Measurements from ENCODE around the gene NDUFA11.

Gene NDUFA11

DNA sequence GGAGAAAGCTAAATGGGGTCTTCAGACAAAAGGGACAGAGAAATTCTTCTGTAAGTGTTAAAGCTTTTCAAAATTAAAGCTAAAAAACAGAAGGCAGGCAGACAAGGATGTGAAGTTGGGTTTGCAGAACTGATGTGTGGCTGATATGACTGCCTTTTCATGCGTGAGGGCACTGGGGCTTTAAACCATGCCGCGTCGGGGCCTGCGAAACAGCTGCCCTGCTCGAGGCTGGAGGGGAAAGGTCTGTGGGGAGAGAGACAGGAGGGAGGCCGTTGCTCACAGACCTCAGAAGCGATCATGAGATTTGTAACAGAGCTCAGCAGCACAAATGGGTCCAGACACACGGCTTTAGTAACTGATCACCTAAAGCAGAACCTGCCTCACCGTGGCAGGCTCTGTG lies 34.0 kb upstream of the NDUFA11 start:
- H3F3A ChIP-seq (ENCODE audit: insufficient read depth): no peaks in the 10 kb centered on the region
- H4K20me1 ChIP-seq (ENCODE audit: low read depth, low read length): no peaks in the 10 kb centered on the region; the same call in 1 of the 2 replicates
- no peak overlapping the region for H3K4me3 ChIP-seq (ENCODE audit: insufficient read depth, low read length, poor library complexity, severe bottlenecking)
- H2AFZ ChIP-seq (ENCODE audit: low read depth, low read length, severe bottlenecking): no peak overlapping the region
- no peak overlapping the region for H3K4me2 ChIP-seq (ENCODE audit: low read depth, low read length, poor library complexity, severe bottlenecking)
- H3K9ac ChIP-seq (ENCODE audit: low read length): no peak overlapping the region
- H3K27me3 ChIP-seq (ENCODE audit: low read length): no peaks in the 10 kb centered on the region
- peaks cover 3% of the 10 kb centered on the region for H3K79me2 ChIP-seq (ENCODE audit: insufficient read depth, low read length)
- TF ChIP-seq EZH2phosphoT487 (conservative IDR thresholded peaks at IDR 0.05; ENCODE audit: low read length): no peak
- TF ChIP-seq CTCF (IDR thresholded peaks at IDR 0.05; ENCODE audit: insufficient read depth, low read length, poor library complexity, severe bottlenecking): no peak
- no peak overlapping the region for H3K27ac ChIP-seq (ENCODE audit: low read depth, low read length)
- H3K9me3 ChIP-seq (ENCODE audit: insufficient read depth, low read length): no peaks in the 10 kb centered on the region
- no peaks in the 10 kb centered on the region for H3K9me2 ChIP-seq (replicated peaks; ENCODE audit: insufficient read depth, low read length)
- no peaks in the 10 kb centered on the region for H3K36me3 ChIP-seq (ENCODE audit: low read length)

- H3K4me3 ChIP-seq (ENCODE audit: insufficient read depth, low read length, poor library complexity, severe bottlenecking): no peak overlapping the region
- no peak overlapping the region for H3K27ac ChIP-seq (ENCODE audit: low read depth, low read length)
- H3F3A ChIP-seq (ENCODE audit: insufficient read depth): no peaks in the 10 kb centered on the region
- no peaks in the 10 kb centered on the region for H3K9me2 ChIP-seq (replicated peaks; ENCODE audit: insufficient read depth, low read length)
- no peaks in the 10 kb centered on the region; the same call in 1 of the 2 replicates for H4K20me1 ChIP-seq (ENCODE audit: low read depth, low read length)
- H3K4me2 ChIP-seq (ENCODE audit: low read depth, low read length, poor library complexity, severe bottlenecking): no peak overlapping the region
- no peak for TF ChIP-seq CTCF (IDR thresholded peaks at IDR 0.05; ENCODE audit: insufficient read depth, low read length, poor library complexity, severe bottlenecking)
- no peak for TF ChIP-seq EZH2phosphoT487 (conservative IDR thresholded peaks at IDR 0.05; ENCODE audit: low read length)
- H3K79me2 ChIP-seq (ENCODE audit: insufficient read depth, low read length): peaks cover 3% of the 10 kb centered on the region
- no peak overlapping the region for H3K9ac ChIP-seq (ENCODE audit: low read length)
- no peaks in the 10 kb centered on the region for H3K9me3 ChIP-seq (ENCODE audit: insufficient read depth, low read length)
- H3K36me3 ChIP-seq (ENCODE audit: low read length): no peaks in the 10 kb centered on the region
- no peaks in the 10 kb centered on the region for H3K27me3 ChIP-seq (ENCODE audit: low read length)
- no peak overlapping the region for H2AFZ ChIP-seq (ENCODE audit: low read depth, low read length, severe bottlenecking)
These were observed 32.7 kb upstream of the NDUFA11 start for GRCh38 chr19:5936292-5936592.

GRCh38 chr19:5935473-5936291 lies 32.1 kb upstream of the NDUFA11 start:
- H3F3A ChIP-seq (ENCODE audit: insufficient read depth): no peaks in the 10 kb centered on the region
- no peak overlapping the region for H3K4me2 ChIP-seq (ENCODE audit: low read depth, low read length, poor library complexity, severe bottlenecking)
- peaks cover 3% of the 10 kb centered on the region for H3K79me2 ChIP-seq (ENCODE audit: insufficient read depth, low read length)
- no peak overlapping the region for H3K27ac ChIP-seq (ENCODE audit: low read depth, low read length)
- no peak overlapping the region for H3K9ac ChIP-seq (ENCODE audit: low read length)
- H3K36me3 ChIP-seq (ENCODE audit: low read length): no peaks in the 10 kb centered on the region
- H4K20me1 ChIP-seq (ENCODE audit: low read depth, low read length): no peaks in the 10 kb centered on the region
- H3K27me3 ChIP-seq (ENCODE audit: low read length): no peaks in the 10 kb centered on the region
- H3K9me3 ChIP-seq (ENCODE audit: insufficient read depth, low read length): no peaks in the 10 kb centered on the region
- no peaks in the 10 kb centered on the region for H3K9me2 ChIP-seq (replicated peaks; ENCODE audit: insufficient read depth, low read length)
- no peak overlapping the region for H2AFZ ChIP-seq (ENCODE audit: low read depth, low read length, severe bottlenecking)
- no peak overlapping the region for H3K4me3 ChIP-seq (ENCODE audit: insufficient read depth, low read length, poor library complexity, severe bottlenecking)
- TF ChIP-seq CTCF (IDR thresholded peaks at IDR 0.05; ENCODE audit: insufficient read depth, low read length, poor library complexity, severe bottlenecking): no peak
- TF ChIP-seq EZH2phosphoT487 (conservative IDR thresholded peaks at IDR 0.05; ENCODE audit: low read length): no peak

Measured in SU-DHL-6 (cell line).